ENCODE measurements around the gene FSHR. TPM values are rescaled to one million over a fixed set of nuclear protein-coding genes. Genes with fewer than 3 reads are reported as not detected.

The FSHR gene
- total and polyA plus RNA-seq, 12 donors = 0.06 to 0.42 TPM; not detected in 10

DNA sequence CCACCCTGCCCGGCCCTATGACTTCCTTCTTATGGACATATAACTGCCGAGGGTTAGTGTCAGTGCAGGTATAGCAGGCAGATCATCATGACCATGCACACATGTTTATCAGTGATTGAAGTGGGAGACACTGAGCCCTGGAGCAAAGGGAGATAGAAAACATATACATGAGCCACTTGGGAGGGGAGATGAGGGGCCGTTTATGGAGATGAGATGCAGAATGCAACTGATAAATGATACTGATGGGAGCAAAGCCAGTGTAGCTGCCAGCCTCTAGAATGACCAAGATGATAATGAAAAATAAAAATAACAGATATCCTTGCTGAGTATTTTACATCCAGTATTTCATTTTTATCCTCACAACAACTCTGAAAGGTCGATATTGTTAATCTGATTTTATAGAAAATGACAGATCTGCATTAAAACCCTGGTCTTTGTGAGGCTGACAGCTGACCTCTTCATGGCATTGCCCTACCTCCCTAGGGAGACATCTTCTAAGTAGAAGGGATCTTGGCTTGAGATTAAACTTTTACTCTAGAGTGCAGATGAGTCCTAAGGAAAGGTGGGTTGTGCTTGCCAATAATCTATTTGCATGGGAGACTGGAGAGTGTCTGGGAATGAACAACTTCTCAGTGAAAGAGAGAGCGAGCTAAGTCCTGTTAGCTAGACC lies 220.4 kb downstream of the FSHR start:
- intact Hi-C loops (cut with DNase I) = no loop called here
- WGBS, 4 donors = 61 to 74% (median 67%) methylated on average over 5 of the region's 5 CpGs
- TF ChIP-seq POLR2A (IDR thresholded peaks at IDR 0.05) (no peak), CTCF (IDR thresholded peaks at IDR 0.05) (no peak)
- Histone ChIP-seq H3K27me3 (no peaks in the 10 kb centered on the region), H3K4me3 (no peak overlapping the region), H3K4me1 (replicated peaks in 1 of 2) (no peaks in the 10 kb centered on the region), H3K36me3 (replicated peaks in 1 of 2) (no peaks in the 10 kb centered on the region), H3K9me3 (replicated peaks in 1 of 3) (no peaks in the 10 kb centered on the region), H3K27ac (no peak overlapping the region)
- no peak for DNase-seq

DNA sequence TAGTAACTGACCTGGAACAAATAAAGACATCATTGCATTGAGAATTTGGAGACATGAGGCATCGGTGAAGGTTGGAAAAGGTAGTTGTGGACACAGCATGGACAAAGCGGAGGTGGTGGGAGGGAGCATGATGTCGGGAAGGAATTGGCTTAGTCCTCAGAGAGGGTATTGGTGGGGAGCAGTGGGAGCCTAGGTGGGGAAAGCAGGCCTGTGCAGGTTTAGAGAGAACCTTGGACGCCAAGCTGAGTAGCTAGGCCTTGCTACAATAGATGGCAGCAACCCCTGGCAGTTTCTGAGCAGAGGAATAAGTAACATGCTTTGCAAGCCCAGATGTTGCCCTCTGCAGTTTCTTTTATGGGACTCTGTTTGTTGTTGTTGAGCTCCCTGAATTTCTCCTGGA lies 221.6 kb downstream of the FSHR start:
- H3K9me3 ChIP-seq (replicated peaks in 1 of 3) = no peaks in the 10 kb centered on the region
- no peaks in the 10 kb centered on the region for H3K36me3 ChIP-seq (replicated peaks in 1 of 2)
- DNase-seq = no peak
- no peaks in the 10 kb centered on the region for H3K4me1 ChIP-seq (replicated peaks in 1 of 2)
- H3K27me3 ChIP-seq = no peaks in the 10 kb centered on the region
- 79 to 89% (median 85%) methylated on average over 4 of the region's 4 CpGs for WGBS, 4 donors
- TF ChIP-seq CTCF (IDR thresholded peaks at IDR 0.05) (no peak), POLR2A (IDR thresholded peaks at IDR 0.05) (no peak)
- intact Hi-C loops (cut with DNase I) = no loop called here
- H3K4me3 ChIP-seq = no peak overlapping the region
- no peak overlapping the region for H3K27ac ChIP-seq

GRCh38 chr2:48929571-48930301 lies 224.6 kb downstream of the FSHR start:
- intact Hi-C loops (cut with DNase I) = no loop called here
- no peaks in the 10 kb centered on the region for H3K9me3 ChIP-seq (replicated peaks in 1 of 3)
- no peak for TF ChIP-seq CTCF (IDR thresholded peaks at IDR 0.05)
- TF ChIP-seq POLR2A (IDR thresholded peaks at IDR 0.05) = no peak
- no peaks in the 10 kb centered on the region for H3K4me1 ChIP-seq (replicated peaks in 1 of 2)
- no peaks in the 10 kb centered on the region for H3K27me3 ChIP-seq
- no peak overlapping the region for H3K27ac ChIP-seq
- WGBS, 4 donors = 63 to 70% (median 65%) methylated on average over 6 of the region's 6 CpGs
- no peak for DNase-seq
- H3K36me3 ChIP-seq (replicated peaks in 1 of 2) = no peaks in the 10 kb centered on the region
- no peak overlapping the region for H3K4me3 ChIP-seq

- Histone ChIP-seq H3K4me1 (replicated peaks in 1 of 2) (no peaks in the 10 kb centered on the region), H3K4me3 (no peak overlapping the region), H3K9me3 (replicated peaks in 1 of 3) (no peaks in the 10 kb centered on the region), H3K27ac (no peak overlapping the region), H3K36me3 (replicated peaks in 1 of 2) (no peaks in the 10 kb centered on the region), H3K27me3 (no peaks in the 10 kb centered on the region)
- TF ChIP-seq CTCF (IDR thresholded peaks at IDR 0.05) (no peak), POLR2A (IDR thresholded peaks at IDR 0.05) (no peak)
- intact Hi-C loops (cut with DNase I) = no loop called here
- no peak for DNase-seq
- 65 to 81% (median 76%) methylated on average over 2 of the region's 2 CpGs for WGBS, 4 donors
Observed at GRCh38 chr2:48927355-48927754, 227.0 kb downstream of the FSHR start.

All from adrenal gland (tissue), 12 donors.